Stomach smooth muscle (tissue), 2 donors: ENCODE results near the gene DBX1.

Experiments used
- H3K27ac ChIP-seq: one replicate; pipeline ENCODE4 v1.7.0; 2013; ENCODE audit warnings: mild to moderate bottlenecking, low read length, inconsistent platforms
- H3K27me3 ChIP-seq, 2 donors: one replicate each; pipeline ENCODE4 v1.7.0; 2013; ENCODE audit warnings: low read length in 2 of 2; ENCODE audit not compliant: insufficient read depth in 2 of 2, control insufficient read depth in 1 of 2
- H3K36me3 ChIP-seq, 2 donors: one replicate each; pipeline ENCODE4 v1.7.0; 2013; ENCODE audit warnings: low read length in 2 of 2; ENCODE audit not compliant: control insufficient read depth in 2 of 2, insufficient read depth in 2 of 2
- H3K4me1 ChIP-seq: one replicate; pipeline ENCODE4 v1.7.0; 2013; ENCODE audit warnings: low read length; ENCODE audit not compliant: control insufficient read depth, insufficient read depth
- H3K4me3 ChIP-seq, 2 donors: one replicate each; pipeline ENCODE4 v1.7.0; 2013; ENCODE audit warnings: low read length in 2 of 2
- H3K9ac ChIP-seq, 2 donors: one replicate each; pipeline ENCODE4 v1.7.0; 2013; ENCODE audit warnings: low read length in 2 of 2, mild to moderate bottlenecking in 1 of 2
- H3K9me3 ChIP-seq, 2 donors: one replicate each; pipeline ENCODE4 v1.7.0; 2013; ENCODE audit warnings: low read length in 2 of 2; ENCODE audit not compliant: control insufficient read depth in 2 of 2
- donor health status: healthy.
- donor health status: Pancreatic carcinoma.

DBX1 gene

GRCh38 chr11:20109731-20110445 lies 50.4 kb downstream of the DBX1 start:
- no peak overlapping the region for H3K9ac ChIP-seq
- peaks cover 31% of the 10 kb centered on the region for H3K4me1 ChIP-seq
- H3K27ac ChIP-seq: peak overlapping the region; percentile 76
- H3K27me3 ChIP-seq: no peaks in the 10 kb centered on the region
- no peak overlapping the region for H3K4me3 ChIP-seq
- H3K9me3 ChIP-seq: no peaks in the 10 kb centered on the region
- H3K36me3 ChIP-seq: peaks cover 39 to 41% of the 10 kb centered on the region in 2 donors
